GM23338 (cell line): ENCODE measurements around the gene FER. TPM values are rescaled to one million over a fixed set of nuclear protein-coding genes. Genes with fewer than 3 reads are reported as not detected.

Source experiments
- ATAC-seq: fragments of 200-7000 bp; cut with Tn5 transposase; 3 replicates; pipeline ENCODE4 v1.9.1; 2020
- DNase-seq: peaks from one replicate; pipeline ENCODE4 v3.0.0-alpha.2; 2015; ENCODE audit warnings: low spot score
- H2AFZ ChIP-seq: fragments of 200-600 bp; sonication (generic); 2 replicates; pipeline ENCODE4 v1.8.0; 2016; ENCODE audit warnings: antibody characterized with exemption, mild to moderate bottlenecking, moderate library complexity
- H3F3A ChIP-seq: fragments of 200-600 bp; sonication (generic); replicated peaks from 2 replicates; pipeline ENCODE4 v1.8.0; 2017; ENCODE audit warnings: antibody characterized with exemption, mixed run types, low read depth
- H3K27ac ChIP-seq: fragments of 200-600 bp; sonication (generic); 2 replicates; pipeline ENCODE4 v1.6.1; 2016; ENCODE audit warnings: low read depth
- H3K27me3 ChIP-seq: fragments of 200-600 bp; sonication (generic); 2 replicates; pipeline ENCODE4 v1.8.0; 2016; ENCODE audit warnings: mild to moderate bottlenecking, mixed run types, moderate library complexity; ENCODE audit not compliant: insufficient read depth
- H3K36me3 ChIP-seq: fragments of 200-600 bp; sonication (generic); 2 replicates; pipeline ENCODE4 v1.8.0; 2016; ENCODE audit warnings: mild to moderate bottlenecking; ENCODE audit not compliant: insufficient read depth
- H3K4me1 ChIP-seq: fragments of 200-600 bp; sonication (generic); 2 replicates; pipeline ENCODE4 v1.8.0; 2016; ENCODE audit warnings: mild to moderate bottlenecking, moderate library complexity; ENCODE audit not compliant: insufficient read depth
- H3K4me2 ChIP-seq: fragments of 200-600 bp; sonication (generic); 2 replicates; pipeline ENCODE4 v1.7.1; 2017; ENCODE audit warnings: mixed run types
- H3K4me3 ChIP-seq: fragments of 200-600 bp; sonication (generic); 2 replicates; pipeline ENCODE4 v1.6.1; 2016; ENCODE audit warnings: mixed run types
- H3K79me2 ChIP-seq: fragments of 200-600 bp; sonication (generic); replicated peaks from 2 replicates; pipeline ENCODE4 v1.8.0; 2017; ENCODE audit warnings: mild to moderate bottlenecking; ENCODE audit not compliant: insufficient read depth
- H3K9me2 ChIP-seq: fragments of 200-600 bp; sonication (generic); 2 replicates; pipeline ENCODE4 v1.8.0; 2017; ENCODE audit not compliant: insufficient read depth
- H4K20me1 ChIP-seq: fragments of 200-600 bp; sonication (generic); replicated peaks from 2 replicates; pipeline ENCODE4 v1.8.0; 2017; ENCODE audit warnings: mild to moderate bottlenecking; ENCODE audit not compliant: insufficient read depth
- H3K27ac Mint-ChIP-seq: 2 replicates; pipeline ENCODE4 v1.8.0; 2020; ENCODE audit warnings: inconsistent platforms, mild to moderate bottlenecking, moderate library complexity, mixed read lengths
- H3K27me3 Mint-ChIP-seq: 3 replicates; pipeline ENCODE4 v1.8.0; 2022; ENCODE audit warnings: low read depth, mild to moderate bottlenecking, moderate library complexity, mixed read lengths, inconsistent platforms; ENCODE audit not compliant: insufficient read depth, poor library complexity
- H3K36me3 Mint-ChIP-seq: 3 replicates; pipeline ENCODE4 v1.8.0; 2021; ENCODE audit warnings: low read depth, mild to moderate bottlenecking, inconsistent platforms, moderate library complexity, mixed read lengths
- H3K4me1 Mint-ChIP-seq: 3 replicates; pipeline ENCODE4 v1.8.0; 2020; ENCODE audit warnings: mild to moderate bottlenecking, inconsistent platforms, mixed read lengths
- H3K4me3 Mint-ChIP-seq: 3 replicates; pipeline ENCODE4 v1.8.0; 2021; ENCODE audit warnings: moderate library complexity, mild to moderate bottlenecking, inconsistent platforms, mixed read lengths
- H3K9me3 Mint-ChIP-seq: 3 replicates; pipeline ENCODE4 v1.8.0; 2020; ENCODE audit warnings: moderate library complexity, mild to moderate bottlenecking, inconsistent platforms, mixed read lengths
- CREB1 ChIP-seq: fragments of 250-450 bp; sonication (Bioruptor Pico); IDR thresholded peaks from 2 replicates; pipeline ENCODE4 v1.5.0; 2020; ENCODE audit warnings: low read depth, mild to moderate bottlenecking, moderate library complexity
- EZH2 ChIP-seq: fragments of 200-600 bp; sonication (generic); IDR thresholded peaks from one replicate; pipeline ENCODE4 v1.8.0; 2017; ENCODE audit warnings: antibody characterized with exemption, mild to moderate bottlenecking, low read depth; ENCODE audit not compliant: unreplicated experiment
- JUNB ChIP-seq: IDR thresholded peaks from one replicate; pipeline ENCODE4 v1.6.1; 2016; ENCODE audit warnings: antibody characterized with exemption; ENCODE audit not compliant: unreplicated experiment
- POLR2AphosphoS5 ChIP-seq: IDR thresholded peaks from 2 replicates; pipeline ENCODE4 v1.6.1; 2016; ENCODE audit warnings: antibody characterized with exemption, low read depth
- STAT1 ChIP-seq: IDR thresholded peaks from one replicate; pipeline ENCODE4 v1.6.1; 2016; ENCODE audit warnings: antibody characterized with exemption; ENCODE audit not compliant: unreplicated experiment
- ZNF114 ChIP-seq: fragments of 250-450 bp; sonication (Bioruptor Pico); IDR thresholded peaks from 2 replicates; pipeline ENCODE4 v1.5.0; 2020; ENCODE audit warnings: mild to moderate bottlenecking, moderate library complexity
- polyA plus RNA-seq: library from polyadenylated mRNA; unstranded; fragments of >200 nt; fragmentation: Nextera tagmentation; extraction: Ambion mirVana; gene quantifications from 2 replicates; pipeline ENCODE4 v1.2.1, GENCODE V29; 2016
- total RNA-seq: library from RNA; depleted of rRNA; stranded (reverse); fragments of >200 nt; shearing (Covaris generic); gene quantifications from 2 replicates; pipeline ENCODE4 v1.2.3, GENCODE V29; 2014
- TF ChIP-seq, protein P1 (sequence below): IDR thresholded peaks from one replicate; pipeline ENCODE4 v1.6.1; 2018; ENCODE audit warnings: antibody characterized with exemption; ENCODE audit not compliant: unreplicated experiment
- TF ChIP-seq, protein P2 (sequence below): IDR thresholded peaks from 2 replicates; pipeline ENCODE4 v1.6.1; 2016; ENCODE audit warnings: antibody characterized with exemption
- TF ChIP-seq, protein P3 (sequence below), 2 experiments: fragments of 200-600 bp in 1 of 2; sonication (generic) in 1 of 2; conservative IDR thresholded peaks; 2 replicates each; pipeline versions ENCODE4 v1.5.1 to v1.6.1; 2016 to 2017; ENCODE audit warnings: antibody characterized with exemption in 2 of 2, low read depth in 2 of 2, mild to moderate bottlenecking in 2 of 2, moderate library complexity in 1 of 2
- TF ChIP-seq, protein P4 (sequence below): fragments of 250-450 bp; sonication (Bioruptor Pico); IDR thresholded peaks from 2 replicates; pipeline ENCODE4 v1.5.0; 2020; ENCODE audit warnings: mild to moderate bottlenecking, moderate library complexity

The FER gene
- total and polyA plus RNA-seq, 2 experiments from 2014 or later, result 17.4 to 34.8 TPM

DNA sequence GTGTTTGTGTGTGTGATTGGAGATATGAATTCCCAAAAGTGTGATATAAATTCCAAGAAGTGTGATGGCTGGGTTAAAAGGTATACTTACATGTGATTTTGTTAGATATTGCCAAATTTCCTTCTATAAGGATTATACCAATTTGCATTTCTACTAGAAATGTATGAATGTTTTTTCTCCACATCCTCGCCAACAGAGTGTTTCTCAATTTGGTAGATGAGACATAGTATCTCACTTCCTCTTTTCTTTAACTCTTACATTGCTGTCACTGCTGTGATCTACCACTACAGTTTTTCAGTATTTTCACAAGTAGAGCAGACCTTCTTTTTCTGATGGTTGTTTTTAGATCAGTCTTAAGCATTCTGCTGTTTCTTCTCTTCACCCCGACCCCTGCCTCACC lies 111.3 kb downstream of the FER start (continued):
- TF ChIP-seq, protein P1, sequence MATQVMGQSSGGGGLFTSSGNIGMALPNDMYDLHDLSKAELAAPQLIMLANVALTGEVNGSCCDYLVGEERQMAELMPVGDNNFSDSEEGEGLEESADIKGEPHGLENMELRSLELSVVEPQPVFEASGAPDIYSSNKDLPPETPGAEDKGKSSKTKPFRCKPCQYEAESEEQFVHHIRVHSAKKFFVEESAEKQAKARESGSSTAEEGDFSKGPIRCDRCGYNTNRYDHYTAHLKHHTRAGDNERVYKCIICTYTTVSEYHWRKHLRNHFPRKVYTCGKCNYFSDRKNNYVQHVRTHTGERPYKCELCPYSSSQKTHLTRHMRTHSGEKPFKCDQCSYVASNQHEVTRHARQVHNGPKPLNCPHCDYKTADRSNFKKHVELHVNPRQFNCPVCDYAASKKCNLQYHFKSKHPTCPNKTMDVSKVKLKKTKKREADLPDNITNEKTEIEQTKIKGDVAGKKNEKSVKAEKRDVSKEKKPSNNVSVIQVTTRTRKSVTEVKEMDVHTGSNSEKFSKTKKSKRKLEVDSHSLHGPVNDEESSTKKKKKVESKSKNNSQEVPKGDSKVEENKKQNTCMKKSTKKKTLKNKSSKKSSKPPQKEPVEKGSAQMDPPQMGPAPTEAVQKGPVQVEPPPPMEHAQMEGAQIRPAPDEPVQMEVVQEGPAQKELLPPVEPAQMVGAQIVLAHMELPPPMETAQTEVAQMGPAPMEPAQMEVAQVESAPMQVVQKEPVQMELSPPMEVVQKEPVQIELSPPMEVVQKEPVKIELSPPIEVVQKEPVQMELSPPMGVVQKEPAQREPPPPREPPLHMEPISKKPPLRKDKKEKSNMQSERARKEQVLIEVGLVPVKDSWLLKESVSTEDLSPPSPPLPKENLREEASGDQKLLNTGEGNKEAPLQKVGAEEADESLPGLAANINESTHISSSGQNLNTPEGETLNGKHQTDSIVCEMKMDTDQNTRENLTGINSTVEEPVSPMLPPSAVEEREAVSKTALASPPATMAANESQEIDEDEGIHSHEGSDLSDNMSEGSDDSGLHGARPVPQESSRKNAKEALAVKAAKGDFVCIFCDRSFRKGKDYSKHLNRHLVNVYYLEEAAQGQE, result no peak
- TF ChIP-seq, protein P2, sequence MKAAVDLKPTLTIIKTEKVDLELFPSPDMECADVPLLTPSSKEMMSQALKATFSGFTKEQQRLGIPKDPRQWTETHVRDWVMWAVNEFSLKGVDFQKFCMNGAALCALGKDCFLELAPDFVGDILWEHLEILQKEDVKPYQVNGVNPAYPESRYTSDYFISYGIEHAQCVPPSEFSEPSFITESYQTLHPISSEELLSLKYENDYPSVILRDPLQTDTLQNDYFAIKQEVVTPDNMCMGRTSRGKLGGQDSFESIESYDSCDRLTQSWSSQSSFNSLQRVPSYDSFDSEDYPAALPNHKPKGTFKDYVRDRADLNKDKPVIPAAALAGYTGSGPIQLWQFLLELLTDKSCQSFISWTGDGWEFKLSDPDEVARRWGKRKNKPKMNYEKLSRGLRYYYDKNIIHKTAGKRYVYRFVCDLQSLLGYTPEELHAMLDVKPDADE, result no peak
- TF ChIP-seq CREB1 (CRISPR knock-in tag) (no peak), JUNB (no peak), STAT1 (no peak), EZH2 (no peak), POLR2AphosphoS5 (no peak), ZNF114 (CRISPR knock-in tag) (no peak)
- TF ChIP-seq, protein P3, sequence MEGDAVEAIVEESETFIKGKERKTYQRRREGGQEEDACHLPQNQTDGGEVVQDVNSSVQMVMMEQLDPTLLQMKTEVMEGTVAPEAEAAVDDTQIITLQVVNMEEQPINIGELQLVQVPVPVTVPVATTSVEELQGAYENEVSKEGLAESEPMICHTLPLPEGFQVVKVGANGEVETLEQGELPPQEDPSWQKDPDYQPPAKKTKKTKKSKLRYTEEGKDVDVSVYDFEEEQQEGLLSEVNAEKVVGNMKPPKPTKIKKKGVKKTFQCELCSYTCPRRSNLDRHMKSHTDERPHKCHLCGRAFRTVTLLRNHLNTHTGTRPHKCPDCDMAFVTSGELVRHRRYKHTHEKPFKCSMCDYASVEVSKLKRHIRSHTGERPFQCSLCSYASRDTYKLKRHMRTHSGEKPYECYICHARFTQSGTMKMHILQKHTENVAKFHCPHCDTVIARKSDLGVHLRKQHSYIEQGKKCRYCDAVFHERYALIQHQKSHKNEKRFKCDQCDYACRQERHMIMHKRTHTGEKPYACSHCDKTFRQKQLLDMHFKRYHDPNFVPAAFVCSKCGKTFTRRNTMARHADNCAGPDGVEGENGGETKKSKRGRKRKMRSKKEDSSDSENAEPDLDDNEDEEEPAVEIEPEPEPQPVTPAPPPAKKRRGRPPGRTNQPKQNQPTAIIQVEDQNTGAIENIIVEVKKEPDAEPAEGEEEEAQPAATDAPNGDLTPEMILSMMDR (conservative IDR thresholded peaks at IDR 0.05; ENCODE audit: low read depth in 2 of 2), result no peak

DNA sequence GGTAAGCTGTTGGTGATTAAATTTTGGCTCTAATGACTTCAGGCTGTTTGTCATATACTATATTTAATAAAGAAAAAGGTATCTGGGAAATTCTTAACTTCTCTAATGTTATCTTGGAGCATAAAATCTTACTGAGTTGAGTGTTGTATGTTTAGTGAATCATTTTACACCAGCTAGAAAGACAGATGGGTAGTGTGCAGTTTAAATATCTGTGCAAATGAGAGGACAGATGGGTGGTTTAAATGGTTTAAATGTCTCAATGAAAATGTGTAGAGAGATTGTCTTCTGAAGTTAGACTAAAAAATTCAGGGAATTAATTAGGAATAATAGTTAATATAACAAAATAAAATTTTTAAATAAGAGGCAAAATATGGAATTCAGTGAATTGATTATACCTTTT lies 114.5 kb downstream of the FER start:
- H3K27ac Mint-ChIP-seq, result no peak overlapping the region
- DNase-seq, result no peak
- Histone ChIP-seq H3K79me2 (no peaks in the 10 kb centered on the region), H3K9me2 (no peaks in the 10 kb centered on the region), H4K20me1 (no peaks in the 10 kb centered on the region), H3K36me3 (no peaks in the 10 kb centered on the region), H3K4me2 (no peak overlapping the region), H3K27me3 (no peaks in the 10 kb centered on the region), H3K4me3 (no peak overlapping the region), H2AFZ (no peak overlapping the region), H3K4me1 (no peaks in the 10 kb centered on the region), H3K27ac (no peak overlapping the region), H3F3A (no peaks in the 10 kb centered on the region)
- H3K27me3 Mint-ChIP-seq, result no peaks in the 10 kb centered on the region
- H3K9me3 Mint-ChIP-seq, result peaks cover 5% of the 10 kb centered on the region; the same call in 2 of the 3 replicates
- no peak for ATAC-seq
- no peak overlapping the region for H3K4me3 Mint-ChIP-seq
- peaks cover 5% of the 10 kb centered on the region for H3K36me3 Mint-ChIP-seq
- no peaks in the 10 kb centered on the region for H3K4me1 Mint-ChIP-seq
- TF ChIP-seq, protein P4, sequence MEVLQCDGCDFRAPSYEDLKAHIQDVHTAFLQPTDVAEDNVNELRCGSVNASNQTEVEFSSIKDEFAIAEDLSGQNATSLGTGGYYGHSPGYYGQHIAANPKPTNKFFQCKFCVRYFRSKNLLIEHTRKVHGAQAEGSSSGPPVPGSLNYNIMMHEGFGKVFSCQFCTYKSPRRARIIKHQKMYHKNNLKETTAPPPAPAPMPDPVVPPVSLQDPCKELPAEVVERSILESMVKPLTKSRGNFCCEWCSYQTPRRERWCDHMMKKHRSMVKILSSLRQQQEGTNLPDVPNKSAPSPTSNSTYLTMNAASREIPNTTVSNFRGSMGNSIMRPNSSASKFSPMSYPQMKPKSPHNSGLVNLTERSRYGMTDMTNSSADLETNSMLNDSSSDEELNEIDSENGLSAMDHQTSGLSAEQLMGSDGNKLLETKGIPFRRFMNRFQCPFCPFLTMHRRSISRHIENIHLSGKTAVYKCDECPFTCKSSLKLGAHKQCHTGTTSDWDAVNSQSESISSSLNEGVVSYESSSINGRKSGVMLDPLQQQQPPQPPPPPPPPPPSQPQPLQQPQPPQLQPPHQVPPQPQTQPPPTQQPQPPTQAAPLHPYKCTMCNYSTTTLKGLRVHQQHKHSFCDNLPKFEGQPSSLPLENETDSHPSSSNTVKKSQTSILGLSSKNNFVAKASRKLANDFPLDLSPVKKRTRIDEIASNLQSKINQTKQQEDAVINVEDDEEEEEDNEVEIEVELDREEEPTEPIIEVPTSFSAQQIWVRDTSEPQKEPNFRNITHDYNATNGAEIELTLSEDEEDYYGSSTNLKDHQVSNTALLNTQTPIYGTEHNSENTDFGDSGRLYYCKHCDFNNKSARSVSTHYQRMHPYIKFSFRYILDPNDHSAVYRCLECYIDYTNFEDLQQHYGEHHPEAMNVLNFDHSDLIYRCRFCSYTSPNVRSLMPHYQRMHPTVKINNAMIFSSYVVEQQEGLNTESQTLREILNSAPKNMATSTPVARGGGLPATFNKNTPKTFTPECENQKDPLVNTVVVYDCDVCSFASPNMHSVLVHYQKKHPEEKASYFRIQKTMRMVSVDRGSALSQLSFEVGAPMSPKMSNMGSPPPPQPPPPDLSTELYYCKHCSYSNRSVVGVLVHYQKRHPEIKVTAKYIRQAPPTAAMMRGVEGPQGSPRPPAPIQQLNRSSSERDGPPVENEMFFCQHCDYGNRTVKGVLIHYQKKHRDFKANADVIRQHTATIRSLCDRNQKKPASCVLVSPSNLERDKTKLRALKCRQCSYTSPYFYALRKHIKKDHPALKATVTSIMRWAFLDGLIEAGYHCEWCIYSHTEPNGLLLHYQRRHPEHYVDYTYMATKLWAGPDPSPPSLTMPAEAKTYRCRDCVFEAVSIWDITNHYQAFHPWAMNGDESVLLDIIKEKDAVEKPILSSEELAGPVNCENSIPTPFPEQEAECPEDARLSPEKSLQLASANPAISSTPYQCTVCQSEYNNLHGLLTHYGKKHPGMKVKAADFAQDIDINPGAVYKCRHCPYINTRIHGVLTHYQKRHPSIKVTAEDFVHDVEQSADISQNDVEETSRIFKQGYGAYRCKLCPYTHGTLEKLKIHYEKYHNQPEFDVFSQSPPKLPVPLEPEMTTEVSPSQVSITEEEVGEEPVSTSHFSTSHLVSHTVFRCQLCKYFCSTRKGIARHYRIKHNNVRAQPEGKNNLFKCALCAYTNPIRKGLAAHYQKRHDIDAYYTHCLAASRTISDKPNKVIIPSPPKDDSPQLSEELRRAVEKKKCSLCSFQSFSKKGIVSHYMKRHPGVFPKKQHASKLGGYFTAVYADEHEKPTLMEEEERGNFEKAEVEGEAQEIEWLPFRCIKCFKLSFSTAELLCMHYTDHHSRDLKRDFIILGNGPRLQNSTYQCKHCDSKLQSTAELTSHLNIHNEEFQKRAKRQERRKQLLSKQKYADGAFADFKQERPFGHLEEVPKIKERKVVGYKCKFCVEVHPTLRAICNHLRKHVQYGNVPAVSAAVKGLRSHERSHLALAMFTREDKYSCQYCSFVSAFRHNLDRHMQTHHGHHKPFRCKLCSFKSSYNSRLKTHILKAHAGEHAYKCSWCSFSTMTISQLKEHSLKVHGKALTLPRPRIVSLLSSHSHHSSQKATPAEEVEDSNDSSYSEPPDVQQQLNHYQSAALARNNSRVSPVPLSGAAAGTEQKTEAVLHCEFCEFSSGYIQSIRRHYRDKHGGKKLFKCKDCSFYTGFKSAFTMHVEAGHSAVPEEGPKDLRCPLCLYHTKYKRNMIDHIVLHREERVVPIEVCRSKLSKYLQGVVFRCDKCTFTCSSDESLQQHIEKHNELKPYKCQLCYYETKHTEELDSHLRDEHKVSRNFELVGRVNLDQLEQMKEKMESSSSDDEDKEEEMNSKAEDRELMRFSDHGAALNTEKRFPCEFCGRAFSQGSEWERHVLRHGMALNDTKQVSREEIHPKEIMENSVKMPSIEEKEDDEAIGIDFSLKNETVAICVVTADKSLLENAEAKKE, result no peak
